Ectodermal cell (in vitro differentiated cells): ENCODE results near the gene RAVER2.

Source experiments
- H3K27ac ChIP-seq: 2 replicates; pipeline ENCODE4 v1.7.0; 2013; ENCODE audit warnings: mild to moderate bottlenecking, low read depth, low read length; ENCODE audit not compliant: insufficient read depth, poor library complexity, severe bottlenecking
- H3K27me3 ChIP-seq: 2 replicates; pipeline ENCODE4 v1.7.0; 2013; ENCODE audit warnings: mild to moderate bottlenecking, low read length; ENCODE audit not compliant: insufficient read depth, control insufficient read depth, poor library complexity, severe bottlenecking
- H3K36me3 ChIP-seq: one replicate; pipeline ENCODE4 v1.7.0; 2013; ENCODE audit warnings: low read length; ENCODE audit not compliant: control insufficient read depth, insufficient read depth
- H3K4me1 ChIP-seq: one replicate; pipeline ENCODE4 v1.7.0; 2013; ENCODE audit warnings: low read length; ENCODE audit not compliant: control insufficient read depth, insufficient read depth
- H3K4me3 ChIP-seq: 2 replicates; pipeline ENCODE4 v1.7.0; 2013; ENCODE audit warnings: low read depth, low read length, control low read depth; ENCODE audit not compliant: insufficient read depth
- H3K9me3 ChIP-seq: 2 replicates; pipeline ENCODE4 v1.7.0; 2013; ENCODE audit warnings: mild to moderate bottlenecking, low read length, moderate library complexity; ENCODE audit not compliant: control insufficient read depth
- WGBS, 2 experiments: methylation state at CpG; one replicate each; pipeline ENCODE4 v1.1.7; 2013; ENCODE audit warnings: missing lambda C conversion rate in 2 of 2; 5-methylcytosine and 5-hydroxymethylcytosine counted together

The RAVER2 gene

DNA sequence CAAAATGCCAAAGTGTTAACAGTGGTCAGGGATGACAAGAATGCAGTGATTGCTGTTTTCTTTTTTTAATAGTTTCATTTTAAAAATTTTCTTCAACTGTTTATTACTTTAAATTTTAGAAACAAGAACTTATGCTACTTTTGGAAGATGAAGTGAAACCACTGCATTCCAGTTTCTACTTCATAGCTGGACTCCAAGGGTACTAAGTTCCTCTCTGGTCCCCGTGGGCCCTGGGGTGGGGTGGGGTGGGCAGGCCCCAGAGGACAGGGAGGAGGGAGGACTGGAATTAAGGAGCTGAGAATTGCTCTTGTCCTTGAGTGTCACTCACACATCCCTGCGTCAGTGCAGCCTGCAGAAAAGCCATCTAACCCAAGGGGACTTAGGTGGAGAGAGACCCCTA is 97.3 kb downstream of the RAVER2 start:
- Histone ChIP-seq H3K36me3 (no peaks in the 10 kb centered on the region), H3K4me3 (no peak overlapping the region), H3K27ac (no peak overlapping the region), H3K4me1 (no peaks in the 10 kb centered on the region), H3K9me3 (no peaks in the 10 kb centered on the region), H3K27me3 (no peaks in the 10 kb centered on the region)
- WGBS, 2 experiments, result 93 to 96% methylated on average over 2 of the region's 2 CpGs

DNA sequence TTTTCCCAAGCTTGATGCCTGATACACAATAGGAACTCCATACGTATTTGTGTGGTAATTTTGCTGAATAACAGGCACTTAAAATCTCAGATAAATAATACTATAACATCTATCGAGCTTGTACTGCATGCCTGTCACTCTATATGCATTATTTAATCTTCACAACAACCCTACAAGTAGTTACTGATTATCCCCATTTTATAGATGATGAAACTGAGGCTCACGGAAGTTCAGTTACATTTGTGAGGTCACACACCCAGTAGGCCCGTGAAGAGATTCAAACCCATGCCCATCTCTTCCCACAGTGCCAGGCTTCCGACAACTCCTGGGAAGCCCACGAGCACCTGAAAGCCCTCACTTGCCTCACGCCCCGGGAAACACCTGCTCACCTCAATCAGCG is 98.8 kb downstream of the RAVER2 start:
- H3K4me1 ChIP-seq, result no peaks in the 10 kb centered on the region
- 95 to 96% methylated on average over 8 of the region's 9 CpGs for WGBS, 2 experiments
- H3K4me3 ChIP-seq, result no peak overlapping the region
- no peaks in the 10 kb centered on the region for H3K9me3 ChIP-seq
- H3K27ac ChIP-seq, result no peak overlapping the region
- H3K36me3 ChIP-seq, result no peaks in the 10 kb centered on the region
- H3K27me3 ChIP-seq, result no peaks in the 10 kb centered on the region

DNA sequence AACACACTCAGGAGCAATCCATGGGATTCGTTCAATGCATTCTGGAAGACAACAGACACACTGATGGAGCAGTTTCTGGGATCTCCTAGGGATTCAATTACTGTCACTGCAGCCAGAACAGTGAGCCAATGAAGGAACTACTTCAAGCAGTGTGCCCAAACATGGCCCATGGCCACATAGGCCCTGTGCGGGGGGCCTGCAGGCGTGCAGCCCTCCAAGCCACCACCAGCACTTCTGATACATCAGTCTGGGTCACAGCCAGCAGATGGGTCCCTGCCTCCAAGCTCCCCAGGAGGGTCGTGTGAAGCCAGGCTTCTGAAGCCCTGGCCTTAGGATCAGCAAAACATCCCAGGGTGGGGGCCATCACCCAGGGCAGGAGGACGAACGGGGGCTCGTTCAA is 99.3 kb downstream of the RAVER2 start:
- no peak overlapping the region for H3K27ac ChIP-seq
- no peaks in the 10 kb centered on the region for H3K36me3 ChIP-seq
- H3K4me1 ChIP-seq, result no peaks in the 10 kb centered on the region
- WGBS, 2 experiments, result 93 to 94% methylated on average over 7 of the region's 7 CpGs
- no peaks in the 10 kb centered on the region for H3K9me3 ChIP-seq
- no peak overlapping the region for H3K4me3 ChIP-seq
- no peaks in the 10 kb centered on the region for H3K27me3 ChIP-seq

GRCh38 chr1:64844609-64845008 is 99.7 kb downstream of the RAVER2 start:
- H3K9me3 ChIP-seq, result no peaks in the 10 kb centered on the region
- no peaks in the 10 kb centered on the region for H3K36me3 ChIP-seq
- no peaks in the 10 kb centered on the region for H3K4me1 ChIP-seq
- no peak overlapping the region for H3K27ac ChIP-seq
- H3K27me3 ChIP-seq, result no peaks in the 10 kb centered on the region
- H3K4me3 ChIP-seq, result no peak overlapping the region
- 95% methylated on average over 7 of the region's 7 CpGs for WGBS, 2 experiments

DNA sequence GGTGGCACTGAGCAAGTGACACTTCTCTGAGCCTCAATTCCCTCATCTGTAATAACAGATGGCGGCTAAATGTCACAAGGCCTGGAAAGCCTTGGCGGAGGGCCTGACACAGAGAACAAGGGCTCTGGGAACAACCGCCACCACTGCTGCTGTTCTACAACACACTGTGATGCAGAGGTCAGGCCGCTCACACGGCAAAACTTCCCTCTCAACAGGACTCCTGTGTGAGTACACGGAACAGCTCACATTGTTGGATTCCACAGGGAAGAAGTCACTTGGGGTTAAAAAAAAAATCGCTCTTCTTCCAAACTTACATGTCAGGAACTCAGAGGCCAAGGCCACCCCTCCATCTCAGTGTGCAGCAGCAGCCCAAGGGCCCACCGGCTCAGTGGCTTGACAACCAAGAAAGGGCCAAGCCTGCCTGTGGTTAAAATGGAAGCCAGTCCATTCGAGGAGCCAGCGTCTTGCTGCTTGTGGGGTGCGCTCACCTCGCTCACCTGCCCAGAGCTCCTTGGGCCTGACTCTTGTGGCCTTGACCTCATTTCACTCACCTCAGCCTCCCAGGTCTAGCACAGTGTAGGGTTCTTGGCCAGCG is 101.1 kb downstream of the RAVER2 start:
- no peak overlapping the region for H3K27ac ChIP-seq
- H3K4me3 ChIP-seq, result no peak overlapping the region
- no peaks in the 10 kb centered on the region for H3K4me1 ChIP-seq
- H3K27me3 ChIP-seq, result no peaks in the 10 kb centered on the region
- 92 to 95% methylated on average over 13 of the region's 13 CpGs for WGBS, 2 experiments
- no peaks in the 10 kb centered on the region for H3K9me3 ChIP-seq
- H3K36me3 ChIP-seq, result no peaks in the 10 kb centered on the region

DNA sequence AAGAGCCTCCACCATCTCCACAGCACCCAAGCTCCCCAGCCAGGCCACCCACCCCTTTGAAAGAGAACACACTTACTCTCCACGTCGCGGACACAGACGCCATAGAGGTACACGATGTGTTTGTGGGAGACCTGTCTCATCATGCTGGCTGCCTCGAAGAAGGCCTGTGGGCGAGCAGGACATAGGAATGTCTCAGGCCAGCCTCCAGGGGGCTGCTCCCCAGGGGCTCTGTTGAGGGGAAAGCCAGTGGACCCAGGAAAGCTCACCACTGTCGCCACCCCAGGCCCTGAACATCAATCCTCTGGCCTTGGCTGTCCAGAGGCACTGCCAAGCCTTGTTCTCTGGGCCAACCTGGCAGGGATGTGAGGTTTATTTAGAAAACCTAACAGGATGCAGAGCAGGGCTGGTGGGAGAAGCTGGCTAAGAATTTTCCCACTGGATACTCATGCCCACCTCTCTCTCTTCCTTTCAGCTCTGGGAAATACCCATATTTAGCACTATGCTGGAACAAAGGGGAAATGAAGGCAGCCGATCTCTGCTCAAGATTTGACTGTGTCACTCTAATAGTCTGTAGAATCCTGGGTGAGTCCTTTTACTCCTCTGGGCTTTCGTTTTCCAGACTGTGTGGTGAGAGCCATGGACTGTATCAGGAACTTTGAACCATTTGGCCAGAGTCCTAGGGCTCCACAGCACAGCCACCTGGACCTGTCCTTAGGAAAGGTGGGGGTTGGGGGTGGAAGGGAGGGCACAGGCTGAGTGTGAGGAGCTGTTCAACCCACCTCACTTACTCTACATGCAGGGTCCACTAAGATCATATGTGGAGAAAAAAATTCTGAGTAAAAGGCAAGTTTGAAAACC is 101.9 kb downstream of the RAVER2 start:
- Histone ChIP-seq H3K9me3 (no peaks in the 10 kb centered on the region), H3K36me3 (no peaks in the 10 kb centered on the region), H3K4me3 (no peak overlapping the region), H3K27me3 (no peaks in the 10 kb centered on the region), H3K27ac (no peak overlapping the region), H3K4me1 (no peaks in the 10 kb centered on the region)
- WGBS, 2 experiments, result 90% methylated on average over 10 of the region's 10 CpGs

DNA sequence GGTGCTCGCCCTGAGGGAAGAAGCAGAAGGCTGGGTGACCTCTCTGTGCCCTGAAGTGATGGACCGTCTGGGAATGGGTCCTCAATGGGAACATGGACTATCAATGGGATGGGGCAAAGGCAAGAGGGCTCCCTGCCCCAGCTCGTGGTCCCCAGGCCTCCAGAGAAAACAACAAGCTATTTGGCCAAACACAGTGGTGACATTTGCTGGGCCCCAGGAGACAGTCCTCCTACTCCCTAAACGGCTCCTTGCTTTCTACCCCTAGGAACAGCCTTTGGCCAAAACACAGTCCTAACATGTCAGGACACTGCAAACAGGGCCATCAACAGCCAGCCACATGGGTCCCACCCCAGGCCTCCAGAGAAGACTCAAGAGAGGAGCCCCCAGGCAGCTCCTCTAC is 102.8 kb downstream of the RAVER2 start:
- H3K36me3 ChIP-seq, result no peaks in the 10 kb centered on the region

DNA sequence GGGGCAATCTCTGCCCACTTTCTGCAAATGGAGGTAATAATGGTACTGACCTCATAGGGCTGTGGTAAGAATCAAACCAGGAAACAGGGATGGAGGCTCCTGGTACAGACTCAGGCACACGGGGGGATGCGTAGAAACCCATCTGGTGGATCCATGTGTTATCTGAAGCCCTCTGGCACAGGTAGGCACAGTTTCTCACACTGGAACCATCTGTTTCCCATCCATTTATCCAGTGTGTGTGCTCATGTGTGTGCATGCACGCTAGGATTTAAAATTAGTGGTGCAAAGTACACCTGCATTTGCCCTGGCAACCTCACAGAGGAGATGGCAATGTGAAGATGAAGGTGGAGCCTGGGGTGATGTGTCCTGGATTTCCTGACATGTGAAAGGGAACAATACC is 103.3 kb downstream of the RAVER2 start:
- Histone ChIP-seq H3K27ac (no peak overlapping the region), H3K4me1 (no peaks in the 10 kb centered on the region), H3K4me3 (no peak overlapping the region), H3K9me3 (no peaks in the 10 kb centered on the region), H3K27me3 (no peaks in the 10 kb centered on the region), H3K36me3 (no peaks in the 10 kb centered on the region)
- 92 to 93% methylated on average over 3 of the region's 3 CpGs for WGBS, 2 experiments

More for the DNA sequence above, 102.8 kb downstream of the RAVER2 start:
- H3K27me3 ChIP-seq, result no peaks in the 10 kb centered on the region
- H3K4me3 ChIP-seq, result no peak overlapping the region
- H3K27ac ChIP-seq, result no peak overlapping the region
- no peaks in the 10 kb centered on the region for H3K4me1 ChIP-seq
- H3K9me3 ChIP-seq, result no peaks in the 10 kb centered on the region
- WGBS, 2 experiments, result 79 to 82% methylated on average over 4 of the region's 4 CpGs

- Histone ChIP-seq H3K4me1 (no peaks in the 10 kb centered on the region), H3K36me3 (no peaks in the 10 kb centered on the region), H3K27me3 (no peaks in the 10 kb centered on the region), H3K27ac (no peak overlapping the region), H3K4me3 (no peak overlapping the region), H3K9me3 (no peaks in the 10 kb centered on the region)
- WGBS, 2 experiments, result 92 to 94% methylated on average over 4 of the region's 4 CpGs
These were observed 103.9 kb downstream of the RAVER2 start for GRCh38 chr1:64848803-64849202.

DNA sequence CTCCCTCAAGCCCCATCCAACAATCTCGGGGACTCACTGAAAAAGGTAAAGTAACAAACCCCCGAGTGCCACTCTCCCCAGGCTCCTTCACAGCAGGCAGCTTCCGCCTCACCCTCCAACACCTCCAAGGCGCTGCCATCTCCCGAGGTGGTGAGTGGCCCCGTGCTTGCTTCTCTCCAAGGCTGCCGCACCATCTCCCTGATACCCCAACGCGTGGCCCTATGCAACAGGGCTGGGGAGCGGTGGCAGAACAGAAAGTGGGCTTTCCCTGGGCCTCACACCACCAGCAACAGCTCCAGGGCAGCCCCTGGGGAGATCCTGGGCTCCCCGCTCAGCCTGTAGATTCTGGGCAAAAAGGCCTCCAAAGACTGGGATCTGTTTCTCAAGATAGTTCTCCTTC is 105.1 kb downstream of the RAVER2 start:
- Histone ChIP-seq H3K36me3 (no peaks in the 10 kb centered on the region), H3K27me3 (no peaks in the 10 kb centered on the region), H3K9me3 (no peaks in the 10 kb centered on the region), H3K4me3 (no peak overlapping the region), H3K4me1 (no peaks in the 10 kb centered on the region), H3K27ac (no peak overlapping the region)
- WGBS, 2 experiments, result 91 to 94% methylated on average over 11 of the region's 11 CpGs
